Mononuclear cell (primary cell): ENCODE data around the gene GPR87. TPM values are rescaled to one million over a fixed set of nuclear protein-coding genes. Genes with fewer than 3 reads are reported as not detected.

Source experiments
- H3K27me3 ChIP-seq: 2 replicates; pipeline ENCODE4 v1.6.0; 2011; ENCODE audit warnings: low read length, control low read depth; ENCODE audit not compliant: insufficient read depth
- H3K4me1 ChIP-seq: 2 replicates; pipeline ENCODE4 v1.5.1; 2011; ENCODE audit warnings: mild to moderate bottlenecking, low read length, control low read depth; ENCODE audit not compliant: insufficient read depth
- H3K4me3 ChIP-seq: 2 replicates; pipeline ENCODE4 v1.5.1; 2011; ENCODE audit warnings: mild to moderate bottlenecking, low read length, moderate library complexity
- H3K9me3 ChIP-seq: 2 replicates; pipeline ENCODE4 v1.5.1; 2011; ENCODE audit warnings: low read depth, mild to moderate bottlenecking, control low read depth, low read length
- total RNA-seq: library from RNA; depleted of rRNA; stranded (reverse); fragments of >200 nt; gene quantifications from one replicate; pipeline ENCODE4 v1.2.3, GENCODE V29; 2012

Gene GPR87, protein sequence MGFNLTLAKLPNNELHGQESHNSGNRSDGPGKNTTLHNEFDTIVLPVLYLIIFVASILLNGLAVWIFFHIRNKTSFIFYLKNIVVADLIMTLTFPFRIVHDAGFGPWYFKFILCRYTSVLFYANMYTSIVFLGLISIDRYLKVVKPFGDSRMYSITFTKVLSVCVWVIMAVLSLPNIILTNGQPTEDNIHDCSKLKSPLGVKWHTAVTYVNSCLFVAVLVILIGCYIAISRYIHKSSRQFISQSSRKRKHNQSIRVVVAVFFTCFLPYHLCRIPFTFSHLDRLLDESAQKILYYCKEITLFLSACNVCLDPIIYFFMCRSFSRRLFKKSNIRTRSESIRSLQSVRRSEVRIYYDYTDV
- total RNA-seq: not detected

DNA sequence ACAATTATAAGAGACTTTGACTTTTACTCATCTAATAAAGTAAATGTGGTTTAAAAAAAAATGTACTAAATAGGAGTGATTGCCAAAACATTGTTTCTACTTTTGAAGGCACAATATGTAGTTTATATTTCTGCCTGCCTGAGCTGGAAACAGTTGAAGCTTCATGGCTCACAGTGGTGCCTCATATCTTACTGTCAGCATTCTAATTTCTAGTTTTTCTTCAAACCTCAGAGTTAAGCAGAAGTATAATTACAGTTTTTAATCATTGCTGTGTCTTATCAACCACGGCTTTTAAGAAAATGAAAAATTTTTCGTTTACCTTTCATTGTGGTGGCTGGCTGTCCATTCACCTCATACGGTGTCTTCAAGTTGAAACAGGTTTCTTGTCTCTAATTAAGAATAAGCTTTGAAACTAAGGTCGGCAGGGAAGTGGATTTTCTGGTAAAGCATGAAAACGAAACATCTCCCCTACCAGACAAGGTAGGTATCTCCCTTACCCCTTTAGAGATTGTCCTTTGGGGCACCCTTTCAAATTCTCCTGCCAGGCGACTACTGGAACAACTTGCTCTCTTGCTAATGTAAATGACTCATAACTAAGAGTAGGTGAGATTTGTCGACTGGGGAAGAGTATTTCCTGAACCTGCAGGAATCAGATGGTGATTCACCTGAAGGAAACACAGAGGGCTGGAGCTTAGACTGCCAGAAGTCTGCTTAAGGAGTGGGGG is at the start of gene GPR87:
TSS of gene GPR87 (minus strand) at position 554 of the 725 bp plus-strand sequence. CDS start 16,720 bp downstream, outside the sequence.
- no peaks in the 10 kb centered on the region for H3K9me3 ChIP-seq
- no peaks in the 10 kb centered on the region for H3K27me3 ChIP-seq
- no peak within 1 kb of the TSS for H3K4me3 ChIP-seq
- peaks cover 31% of the 10 kb centered on the region for H3K4me1 ChIP-seq

- Histone ChIP-seq H3K27me3 (no peaks in the 10 kb centered on the region), H3K9me3 (no peaks in the 10 kb centered on the region), H3K4me1 (peaks cover 23% of the 10 kb centered on the region), H3K4me3 (no peak overlapping the region)
Observed at GRCh38 chr3:151362751-151363174, 46.1 kb upstream of the GPR87 start.

GRCh38 chr3:151357463-151357850 is 40.8 kb upstream of the GPR87 start:
- no peak overlapping the region for H3K4me3 ChIP-seq
- no peaks in the 10 kb centered on the region for H3K27me3 ChIP-seq
- H3K9me3 ChIP-seq: no peaks in the 10 kb centered on the region
- H3K4me1 ChIP-seq: peaks cover 22% of the 10 kb centered on the region

DNA sequence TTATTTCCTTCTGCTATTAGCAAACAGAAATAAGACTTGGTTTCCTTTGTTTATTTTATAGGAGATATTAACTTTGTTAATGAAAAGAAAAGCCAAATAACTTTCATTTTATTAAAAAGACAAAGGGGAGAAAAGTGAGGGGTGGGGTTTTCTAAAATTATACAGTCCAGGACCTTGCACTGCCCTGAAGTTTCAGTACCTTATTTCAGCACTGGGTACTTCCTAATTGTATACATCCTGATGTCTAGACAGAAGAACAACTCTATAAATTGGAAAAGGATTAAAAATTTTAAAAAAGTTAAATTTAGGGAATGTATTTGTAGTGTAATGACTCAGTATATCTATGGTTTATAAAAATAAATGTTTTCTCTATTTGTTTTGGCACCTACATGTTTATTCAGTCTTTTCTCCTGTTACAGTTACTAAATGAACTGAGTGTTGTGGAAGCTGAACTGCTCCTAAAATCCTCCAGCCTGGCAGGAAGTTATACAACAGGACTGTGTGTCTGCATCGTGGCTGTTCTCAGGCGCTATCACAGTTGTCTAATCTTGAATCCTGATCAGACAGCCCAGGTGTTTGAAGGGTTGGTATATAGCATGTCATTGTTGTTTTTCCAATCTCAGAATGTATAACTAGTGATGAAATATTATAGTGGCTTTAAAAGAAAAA is 40.3 kb upstream of the GPR87 start:
- no peaks in the 10 kb centered on the region for H3K27me3 ChIP-seq
- H3K4me1 ChIP-seq: peaks cover 22% of the 10 kb centered on the region
- H3K4me3 ChIP-seq: no peak overlapping the region
- H3K9me3 ChIP-seq: no peaks in the 10 kb centered on the region

DNA sequence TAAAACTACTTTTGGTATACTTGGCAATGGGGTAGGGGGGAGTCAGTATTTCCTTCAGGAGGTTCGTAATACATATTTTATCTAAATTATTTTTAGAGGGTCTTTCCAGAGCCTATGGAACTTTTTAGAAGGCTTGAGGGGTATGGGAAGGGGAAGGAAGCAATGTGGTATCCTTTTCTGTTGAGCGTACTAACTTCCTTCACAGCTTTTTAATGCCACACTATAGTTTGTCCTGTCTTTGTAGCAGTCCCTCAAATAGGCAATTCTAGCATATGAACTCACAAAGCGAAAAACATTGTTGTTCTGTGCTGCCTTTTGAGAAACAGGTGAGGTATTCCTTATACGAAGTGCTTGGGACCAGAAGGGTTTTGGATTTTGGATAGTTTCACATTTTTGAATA is 35.0 kb upstream of the GPR87 start:
- Histone ChIP-seq H3K4me1 (peaks cover 58% of the 10 kb centered on the region), H3K4me3 (no peak overlapping the region), H3K9me3 (no peaks in the 10 kb centered on the region), H3K27me3 (no peaks in the 10 kb centered on the region)

DNA sequence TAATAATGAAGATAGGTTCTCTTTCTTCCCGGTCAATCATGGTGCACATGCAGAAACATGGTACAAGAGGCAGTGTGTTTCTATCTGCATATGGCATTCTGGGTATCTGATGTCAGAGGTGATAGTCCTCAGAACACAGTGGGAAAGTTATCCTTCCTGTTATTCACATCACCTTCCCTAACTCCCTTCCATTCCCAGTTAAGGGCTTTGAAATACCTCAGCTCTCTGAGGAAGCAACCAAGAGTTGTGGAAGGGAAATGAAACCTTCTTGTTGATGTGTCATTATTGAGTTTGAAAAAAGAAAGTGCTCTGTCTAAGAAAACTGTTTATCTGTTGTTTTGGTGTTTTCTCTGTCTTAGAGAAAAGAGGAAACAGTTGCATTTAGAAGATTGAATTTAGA is 34.6 kb upstream of the GPR87 start:
- Histone ChIP-seq H3K9me3 (no peaks in the 10 kb centered on the region), H3K4me1 (peaks cover 63% of the 10 kb centered on the region), H3K4me3 (no peak overlapping the region), H3K27me3 (no peaks in the 10 kb centered on the region)

GRCh38 chr3:151350656-151351055 is 34.0 kb upstream of the GPR87 start:
- H3K9me3 ChIP-seq: no peaks in the 10 kb centered on the region
- H3K4me1 ChIP-seq: peaks cover 64% of the 10 kb centered on the region
- H3K4me3 ChIP-seq: no peak overlapping the region
- H3K27me3 ChIP-seq: no peaks in the 10 kb centered on the region

- no peaks in the 10 kb centered on the region for H3K27me3 ChIP-seq
- peaks cover 71% of the 10 kb centered on the region for H3K4me1 ChIP-seq
- H3K4me3 ChIP-seq: no peak overlapping the region
- H3K9me3 ChIP-seq: no peaks in the 10 kb centered on the region
Observed at GRCh38 chr3:151347432-151347831, 30.8 kb upstream of the GPR87 start.

DNA sequence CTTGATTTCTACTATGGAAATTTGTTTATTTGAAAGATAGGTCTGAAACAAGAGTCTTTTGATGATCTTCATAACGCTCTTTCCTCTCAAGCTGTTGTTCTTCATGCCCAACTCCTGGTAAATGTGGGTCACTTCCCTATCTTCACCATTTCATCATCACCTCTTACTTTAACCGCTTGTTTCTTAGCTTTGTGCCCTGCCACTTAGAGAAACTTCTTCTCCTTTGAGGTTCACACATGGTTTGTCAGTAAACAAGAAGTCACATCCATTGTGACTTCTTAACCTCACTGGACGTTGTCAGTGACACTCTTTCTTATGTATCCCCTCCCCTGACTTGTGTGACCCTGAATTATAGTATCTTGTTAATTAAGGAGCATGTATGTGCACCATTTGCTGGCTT is 29.7 kb upstream of the GPR87 start:
- H3K27me3 ChIP-seq: no peaks in the 10 kb centered on the region
- H3K9me3 ChIP-seq: no peaks in the 10 kb centered on the region
- peaks cover 61% of the 10 kb centered on the region for H3K4me1 ChIP-seq
- H3K4me3 ChIP-seq: peak overlapping the region; percentile 5

DNA sequence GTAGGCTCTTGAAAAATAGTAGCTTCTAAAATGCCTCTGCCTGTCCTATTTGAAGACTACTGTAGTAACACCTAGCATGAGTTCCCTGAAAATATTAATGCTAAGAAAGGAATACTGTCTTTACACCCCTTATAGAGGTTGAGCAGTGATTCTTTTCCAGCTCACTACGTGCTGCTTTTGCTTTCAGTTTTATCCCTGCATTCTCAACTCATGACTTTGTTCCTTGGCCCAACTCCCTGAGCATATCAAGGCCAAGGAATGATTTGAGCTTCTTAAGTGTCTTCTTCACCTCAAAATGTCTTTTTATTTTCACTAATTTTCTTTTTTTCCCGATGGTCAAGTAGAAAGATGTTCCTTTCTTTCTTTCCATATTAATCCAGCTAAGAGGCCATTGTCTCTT is 29.2 kb upstream of the GPR87 start:
- Histone ChIP-seq H3K27me3 (no peaks in the 10 kb centered on the region), H3K4me3 (peak overlapping the region; percentile 5), H3K9me3 (no peaks in the 10 kb centered on the region), H3K4me1 (peaks cover 57% of the 10 kb centered on the region)

DNA sequence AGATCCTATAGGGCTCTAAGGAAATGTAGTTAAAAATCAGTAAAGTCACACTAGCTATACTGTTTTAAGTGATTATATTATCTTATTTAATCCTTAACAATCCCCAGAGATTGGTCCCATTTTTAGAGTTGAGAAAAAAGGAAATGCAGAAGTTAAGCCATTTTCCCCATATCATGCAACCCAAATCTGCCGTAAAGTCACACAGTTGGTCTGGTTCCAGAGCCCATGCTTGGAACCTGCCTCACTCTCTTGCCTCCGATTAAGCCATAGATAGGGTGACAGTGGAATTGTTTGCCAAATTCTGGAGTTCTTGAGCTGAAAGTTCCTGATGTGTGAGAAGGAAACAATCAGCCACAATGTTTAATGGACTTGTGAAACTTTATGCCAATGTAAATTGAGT is 15.1 kb upstream of the GPR87 start:
- Histone ChIP-seq H3K27me3 (no peaks in the 10 kb centered on the region), H3K4me1 (peaks cover 39% of the 10 kb centered on the region), H3K4me3 (no peak overlapping the region), H3K9me3 (no peaks in the 10 kb centered on the region)

- peaks cover 47% of the 10 kb centered on the region for H3K4me1 ChIP-seq
Observed at GRCh38 chr3:151330899-151331298, 14.3 kb upstream of the GPR87 start.

GRCh38 chr3:151330379-151330778 is 13.8 kb upstream of the GPR87 start:
- H3K9me3 ChIP-seq: no peaks in the 10 kb centered on the region
- no peak overlapping the region for H3K4me3 ChIP-seq
- H3K4me1 ChIP-seq: peaks cover 48% of the 10 kb centered on the region
- no peaks in the 10 kb centered on the region for H3K27me3 ChIP-seq

More at GRCh38 chr3:151330899-151331298, 14.3 kb upstream of the GPR87 start:
- Histone ChIP-seq H3K27me3 (no peaks in the 10 kb centered on the region), H3K9me3 (no peaks in the 10 kb centered on the region), H3K4me3 (no peak overlapping the region)

GRCh38 chr3:151329363-151329762 is 12.7 kb upstream of the GPR87 start, which contains the start of gene P2RY13:
P2RY13 (minus strand) TSS chr3:151329549; CDS start chr3:151329528, 21 bp downstream.
- Histone ChIP-seq H3K4me1 (peaks cover 50% of the 10 kb centered on the region), H3K4me3 (peak within 1 kb of the TSS; percentile 68)

More at GRCh38 chr3:151329363-151329762, 12.7 kb upstream of the GPR87 start, which contains the start of gene P2RY13:
- Histone ChIP-seq H3K27me3 (no peaks in the 10 kb centered on the region), H3K9me3 (no peaks in the 10 kb centered on the region)
